Lung microvascular endothelial cell (primary cell): ENCODE measurements around the gene BOLA2B. TPM values are rescaled to one million over a fixed set of nuclear protein-coding genes. Genes with fewer than 3 reads are reported as not detected.

Source experiments
- DNase-seq, 2 donors: peaks; one replicate each; pipeline versions ENCODE4 v3.0.0 to v3.0.0-alpha.2; 2010; ENCODE audit warnings: low read depth in 2 of 2
- total RNA-seq: library from RNA; depleted of rRNA; stranded (reverse); fragments of >200 nt; gene quantifications from 2 replicates; pipeline ENCODE4 v1.2.1, GENCODE V29; 2014

The BOLA2B gene
- total RNA-seq, 1 donor from 2014 or later: 20.4 TPM

- no peak for DNase-seq
Observed at GRCh38 chr16:30143347-30143702, 50.1 kb downstream of the BOLA2B start.

Other genes with a start within 250 kb of the BOLA2B start
- 61.2 and 72.2 TPM in 2 replicates for gene TMEM219, start 231.6 kb downstream of the BOLA2B start, total RNA-seq
- 61.2 and 86.1 TPM in 2 replicates for gene TAOK2, start 219.8 kb downstream of the BOLA2B start, total RNA-seq
- 3.6 and 4.1 TPM in 2 replicates for gene HIRIP3, start 198.0 kb downstream of the BOLA2B start, total RNA-seq
- gene INO80E, start 197.4 kb downstream of the BOLA2B start, total RNA-seq: 14.4 and 15.7 TPM in 2 replicates
- gene DOC2A, start 182.6 kb downstream of the BOLA2B start, total RNA-seq: under 0.01 and 0.20 TPM in 2 replicates
- not detected in 2 replicates for gene C16orf92, start 170.5 kb downstream of the BOLA2B start, total RNA-seq
- gene TLCD3B, start 162.4 kb downstream of the BOLA2B start, total RNA-seq: not detected in 2 replicates
- gene ALDOA, start 127.9 kb downstream of the BOLA2B start, total RNA-seq: 319 and 337 TPM in 2 replicates
- gene PPP4C, start 117.7 kb downstream of the BOLA2B start, total RNA-seq: 174 and 199 TPM in 2 replicates
- gene TBX6, start 101.7 kb downstream of the BOLA2B start, total RNA-seq: under 0.01 TPM in 2 replicates
- 14.4 and 29.4 TPM in 2 replicates for gene YPEL3, start 97.5 kb downstream of the BOLA2B start, total RNA-seq
- gene GDPD3, start 80.1 kb downstream of the BOLA2B start, total RNA-seq: 0.22 and 1.4 TPM in 2 replicates
- gene MAPK3, start 70.4 kb downstream of the BOLA2B start, total RNA-seq: 30.1 and 49.0 TPM in 2 replicates
- gene CORO1A, start 10.1 kb downstream of the BOLA2B start, total RNA-seq: 0.79 and 1.5 TPM in 2 replicates
- 35.9 and 44.2 TPM in 2 replicates for gene SLX1A, start 209 bp upstream of the BOLA2B start, total RNA-seq
- 1.1 and 2.2 TPM in 2 replicates for gene SULT1A3, start 5.6 kb upstream of the BOLA2B start, total RNA-seq
- 0.22 and 0.60 TPM in 2 replicates for gene NPIPB13, start 54.8 kb upstream of the BOLA2B start, total RNA-seq
- 31.6 and 31.9 TPM in 2 replicates for gene CD2BP2, start 161.6 kb upstream of the BOLA2B start, total RNA-seq
- gene TBC1D10B, start 176.8 kb upstream of the BOLA2B start, total RNA-seq: 16.6 and 22.4 TPM in 2 replicates
- gene MYL11, start 181.1 kb upstream of the BOLA2B start, total RNA-seq: not detected in 2 replicates
- gene SEPTIN1, start 188.9 kb upstream of the BOLA2B start, total RNA-seq: 0.20 TPM in 1 of 2 replicates, not detected in the other
- 11.1 and 11.6 TPM in 2 replicates for gene ZNF48, start 201.8 kb upstream of the BOLA2B start, total RNA-seq
- gene ZNF771, start 213.9 kb upstream of the BOLA2B start, total RNA-seq: 8.3 and 10.5 TPM in 2 replicates
- 54.8 and 57.5 TPM in 2 replicates for gene DCTPP1, start 236.4 kb upstream of the BOLA2B start, total RNA-seq